ENCODE data around the gene CCT7. TPM values are rescaled to one million over a fixed set of nuclear protein-coding genes. Genes with fewer than 3 reads are reported as not detected.

CCT7 gene
- total and polyA plus RNA-seq, 2 of the 8 experiments (the other 6 are each of a cell fraction or from before 2014, with no cell fraction given), result 440 to 474 TPM

GRCh38 chr2:73272270-73272669, 38.2 kb downstream of the CCT7 start (continued):
- TF ChIP-seq CHD7 (IDR thresholded peaks at IDR 0.05; ENCODE audit: insufficient replicate concordance, low read length), result no peak
- TF ChIP-seq PHF8 (conservative IDR thresholded peaks at IDR 0.05; ENCODE audit: low read depth, low read length), result no peak

Data from H1 (cell line).